GM23248 (cell line): ENCODE measurements around the gene DHCR24. TPM values are rescaled to one million over a fixed set of nuclear protein-coding genes. Genes with fewer than 3 reads are reported as not detected.

Experiments
- DNase-seq: peaks from one replicate; pipeline ENCODE4 v3.0.0-alpha.2; 2015
- H2AFZ ChIP-seq: fragments of 200-600 bp; sonication (generic); 2 replicates; pipeline ENCODE4 v1.6.1; 2016; ENCODE audit warnings: antibody characterized with exemption
- H3F3A ChIP-seq: fragments of 200-600 bp; sonication (generic); 2 replicates; pipeline ENCODE4 v1.6.1; 2016; ENCODE audit warnings: mild to moderate bottlenecking, antibody characterized with exemption, mixed run types; ENCODE audit not compliant: insufficient read depth
- H3K27ac ChIP-seq: fragments of 200-600 bp; sonication (generic); 2 replicates; pipeline ENCODE4 v1.5.1; 2016; ENCODE audit warnings: mild to moderate bottlenecking
- H3K27me3 ChIP-seq: fragments of 200-600 bp; sonication (generic); replicated peaks from 2 replicates; pipeline ENCODE4 v1.6.1; 2016; ENCODE audit warnings: mild to moderate bottlenecking; ENCODE audit not compliant: insufficient read depth
- H3K36me3 ChIP-seq: fragments of 200-600 bp; sonication (generic); 2 replicates; pipeline ENCODE4 v1.6.1; 2016; ENCODE audit warnings: low read depth, mild to moderate bottlenecking
- H3K4me1 ChIP-seq: fragments of 200-600 bp; sonication (generic); 2 replicates; pipeline ENCODE4 v1.6.1; 2016; ENCODE audit warnings: mild to moderate bottlenecking; ENCODE audit not compliant: insufficient read depth
- H3K4me2 ChIP-seq: fragments of 200-600 bp; sonication (generic); one replicate; pipeline ENCODE4 v1.6.1; 2016; ENCODE audit warnings: mild to moderate bottlenecking; ENCODE audit not compliant: unreplicated experiment
- H3K4me3 ChIP-seq: fragments of 200-600 bp; sonication (generic); 2 replicates; pipeline ENCODE4 v1.5.1; 2016; ENCODE audit warnings: mild to moderate bottlenecking
- H3K79me2 ChIP-seq: fragments of 200-600 bp; sonication (generic); 2 replicates; pipeline ENCODE4 v1.6.1; 2016; ENCODE audit warnings: mild to moderate bottlenecking; ENCODE audit not compliant: insufficient read depth
- H3K9ac ChIP-seq: fragments of 200-600 bp; sonication (generic); 2 replicates; pipeline ENCODE4 v1.6.1; 2016; ENCODE audit warnings: mild to moderate bottlenecking
- H3K9me2 ChIP-seq: fragments of 200-600 bp; sonication (generic); 2 replicates; pipeline ENCODE4 v1.6.1; 2016; ENCODE audit warnings: mixed run types, mild to moderate bottlenecking, moderate library complexity; ENCODE audit not compliant: insufficient read depth
- H3K9me3 ChIP-seq: fragments of 200-600 bp; sonication (generic); one replicate; pipeline ENCODE4 v1.6.1; 2017; ENCODE audit warnings: low read depth
- H4K20me1 ChIP-seq: fragments of 200-600 bp; sonication (generic); 2 replicates; pipeline ENCODE4 v1.6.0; 2016; ENCODE audit not compliant: insufficient read depth
- EZH2 ChIP-seq: fragments of 200-600 bp; sonication (generic); IDR thresholded peaks from 2 replicates; pipeline ENCODE4 v1.6.1; 2018; ENCODE audit warnings: antibody characterized with exemption, mild to moderate bottlenecking; ENCODE audit not compliant: insufficient read depth, poor library complexity, severe bottlenecking
- EZH2phosphoT487 ChIP-seq: fragments of 200-600 bp; sonication (generic); IDR thresholded peaks from 2 replicates; pipeline ENCODE4 v1.6.1; 2018; ENCODE audit warnings: antibody characterized with exemption, moderate library complexity, mild to moderate bottlenecking, low read depth; ENCODE audit not compliant: insufficient read depth
- WGBS, 2 experiments: methylation state at CpG; one replicate each; pipeline ENCODE4 v1.1.6; 2015 to 2017; ENCODE audit warnings: low lambda C conversion rate in 2 of 2, low coverage in 1 of 2; ENCODE audit errors: missing lambda C conversion rate in 2 of 2; 5-methylcytosine and 5-hydroxymethylcytosine counted together
- in situ Hi-C: fragments of 300-500 bp; cut with MboI; formaldehyde crosslinking; loops from 2 replicates; pipeline ENCODE4 v1.15.0; 2020
- polyA plus RNA-seq: library from polyadenylated mRNA; unstranded; fragments of >200 nt; fragmentation: Nextera tagmentation; extraction: Ambion mirVana; gene quantifications from 2 replicates; pipeline ENCODE4 v1.2.1, GENCODE V29; 2016
- total RNA-seq: library from RNA; depleted of rRNA; stranded (reverse); fragments of >200 nt; shearing (Covaris generic); gene quantifications from 2 replicates; pipeline ENCODE4 v1.2.3, GENCODE V29; 2014

DHCR24 gene
- total and polyA plus RNA-seq, 2 experiments from 2014 or later, result 42.5 to 63.4 TPM

DNA sequence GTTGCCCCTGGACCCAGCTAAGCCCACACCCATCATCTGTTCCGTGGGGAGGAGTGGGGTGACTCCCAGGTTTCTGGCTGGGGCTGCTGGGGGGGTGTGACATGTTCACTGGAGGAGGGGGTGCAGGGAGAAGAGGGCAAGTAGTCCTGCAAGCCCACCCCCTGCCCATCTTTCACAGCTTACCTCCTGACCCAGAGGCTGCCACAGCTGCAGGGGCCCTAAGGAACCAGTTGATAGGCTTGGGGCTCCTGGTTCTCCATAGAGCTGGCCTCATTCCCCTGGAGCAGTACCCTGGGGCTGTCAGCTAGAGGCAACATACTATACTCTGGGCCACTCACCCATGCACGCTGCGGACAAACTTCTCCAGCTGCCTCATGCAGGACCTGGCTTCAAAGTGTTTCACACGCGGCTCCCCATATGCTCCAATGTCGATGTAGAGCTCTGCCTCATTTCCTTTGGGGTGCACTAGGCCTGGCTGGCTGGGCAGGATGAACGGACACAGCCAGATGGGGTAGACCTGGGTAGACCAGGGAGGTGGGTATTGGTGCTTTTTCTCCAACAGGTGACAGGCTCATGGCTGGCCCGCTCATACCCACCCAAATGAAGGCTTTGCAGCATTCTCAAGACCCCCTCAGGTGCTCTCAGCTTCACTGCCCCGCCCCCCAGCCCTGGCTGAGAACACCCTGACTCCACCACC lies 33.8 kb downstream of the DHCR24 start:
- Histone ChIP-seq H3K9me3 (no peaks in the 10 kb centered on the region), H4K20me1 (no peaks in the 10 kb centered on the region), H3F3A (peaks cover 43% of the 10 kb centered on the region), H3K9me2 (no peaks in the 10 kb centered on the region), H3K4me2 (no peak overlapping the region), H3K79me2 (no peaks in the 10 kb centered on the region), H3K9ac (no peak overlapping the region), H3K27me3 (no peaks in the 10 kb centered on the region), H3K36me3 (no peaks in the 10 kb centered on the region; the same call in none of the 2 replicates), H3K4me1 (peaks cover 47% of the 10 kb centered on the region), H3K4me3 (no peak overlapping the region), H2AFZ (no peak overlapping the region), H3K27ac (no peak overlapping the region)
- TF ChIP-seq EZH2, result no peak
- TF ChIP-seq EZH2phosphoT487, result no peak
- no peak for DNase-seq
- in situ Hi-C loops, result no loop called here
- 83 to 91% methylated on average over 8 to 9 of the region's 9 CpGs for WGBS, 2 experiments

DNA sequence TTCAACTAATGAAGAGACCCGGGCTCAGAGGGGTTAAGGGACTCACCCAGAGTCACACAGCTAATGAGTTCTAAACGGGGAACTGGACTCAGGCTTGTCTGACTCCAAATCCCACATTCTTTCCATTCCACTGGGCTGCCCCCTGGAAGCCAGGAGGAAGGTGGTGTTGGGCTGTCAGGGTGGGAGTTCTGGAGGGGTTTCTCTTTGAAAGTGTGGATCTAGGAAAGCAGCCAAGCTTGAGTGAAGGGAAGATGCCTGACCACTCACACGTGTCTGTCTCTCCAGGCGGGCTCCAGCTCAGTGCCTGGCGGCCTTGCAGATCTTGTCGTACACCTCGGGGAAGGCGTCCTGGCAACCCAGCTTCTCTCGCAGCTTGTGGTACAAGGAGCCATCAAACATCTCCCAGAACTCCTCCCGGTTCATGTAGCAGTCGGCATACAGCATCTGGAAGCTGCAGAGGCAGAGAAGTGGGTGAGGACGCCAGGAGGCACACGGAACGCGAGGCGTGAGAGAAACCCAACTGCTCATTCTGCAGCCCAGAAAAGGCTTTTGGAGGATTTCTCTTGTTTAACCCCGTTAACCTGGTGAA lies 35.0 kb downstream of the DHCR24 start:
- Histone ChIP-seq H3K36me3 (no peaks in the 10 kb centered on the region; the same call in none of the 2 replicates), H3F3A (peaks cover 34% of the 10 kb centered on the region), H3K9ac (no peak overlapping the region), H3K9me2 (no peaks in the 10 kb centered on the region), H3K27ac (no peak overlapping the region), H3K4me3 (no peak overlapping the region), H4K20me1 (no peaks in the 10 kb centered on the region), H2AFZ (no peak overlapping the region), H3K9me3 (no peaks in the 10 kb centered on the region), H3K27me3 (no peaks in the 10 kb centered on the region), H3K4me1 (peaks cover 35% of the 10 kb centered on the region), H3K79me2 (no peaks in the 10 kb centered on the region), H3K4me2 (no peak overlapping the region)
- TF ChIP-seq EZH2 (no peak), EZH2phosphoT487 (no peak)
- DNase-seq, result no peak
- 67 to 70% methylated on average over 17 of the region's 17 CpGs for WGBS, 2 experiments
- in situ Hi-C loops, result no loop called here

DNA sequence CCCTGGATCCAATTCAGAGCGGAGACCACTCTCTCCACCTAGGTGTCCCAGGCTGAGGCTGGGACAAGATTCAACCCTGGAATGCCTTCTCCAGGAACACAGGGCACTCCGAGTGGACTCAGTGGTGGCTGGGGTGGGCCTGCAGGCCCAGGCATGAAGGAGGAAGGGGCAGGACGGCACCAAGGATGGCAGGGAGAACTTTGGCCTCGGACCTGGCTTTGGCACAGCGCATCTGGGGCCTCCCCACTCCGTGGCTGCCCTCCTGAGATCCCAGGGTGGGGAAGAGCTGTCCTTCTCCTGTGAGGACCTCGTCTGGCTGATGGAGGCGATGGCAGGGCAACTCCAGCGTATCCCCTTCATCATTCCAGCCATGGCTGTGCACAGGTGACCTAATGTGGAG lies 35.6 kb downstream of the DHCR24 start:
- no peaks in the 10 kb centered on the region for H3K27me3 ChIP-seq
- H3K79me2 ChIP-seq, result no peaks in the 10 kb centered on the region
- no peaks in the 10 kb centered on the region; the same call in none of the 2 replicates for H3K36me3 ChIP-seq
- peak overlapping the region; percentile 32; the same call in 1 of the 2 replicates for H2AFZ ChIP-seq
- in situ Hi-C loops, result no loop called here
- no peaks in the 10 kb centered on the region for H3K9me3 ChIP-seq
- H3K9ac ChIP-seq, result peak overlapping the region; percentile 63
- H3K27ac ChIP-seq, result peak overlapping the region; percentile 85
- DNase-seq, result no peak
- 0 out of 2 replicates have a peak overlapping the region, but pooled peaks have one; percentile 21 for H3K4me3 ChIP-seq
- 89 to 95% methylated on average over 8 to 9 of the region's 9 CpGs for WGBS, 2 experiments
- TF ChIP-seq EZH2 (no peak), EZH2phosphoT487 (no peak)
- H3F3A ChIP-seq, result peaks cover 29% of the 10 kb centered on the region
- H3K9me2 ChIP-seq, result no peaks in the 10 kb centered on the region
- H4K20me1 ChIP-seq, result no peaks in the 10 kb centered on the region
- H3K4me1 ChIP-seq, result peaks cover 30% of the 10 kb centered on the region
- H3K4me2 ChIP-seq, result peak overlapping the region; percentile 25

DNA sequence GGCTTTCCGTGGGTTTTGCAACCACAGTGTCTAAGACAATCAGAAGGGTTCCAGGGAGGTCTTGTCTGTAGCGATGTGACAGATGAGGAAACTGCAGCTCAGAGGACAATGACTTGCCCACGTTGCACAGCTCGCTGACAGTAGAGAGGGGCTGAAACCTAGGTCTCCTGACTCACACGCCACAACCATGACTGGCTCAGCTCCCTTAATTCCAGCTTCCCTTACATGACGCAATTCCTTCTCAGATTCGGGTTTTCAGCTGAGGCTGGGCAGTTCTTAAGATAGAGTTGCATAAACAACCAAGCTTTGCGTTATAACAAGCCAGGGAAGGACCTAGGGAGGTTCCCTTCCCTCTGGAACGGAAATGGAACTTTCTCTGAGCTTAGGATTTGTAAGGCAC lies 36.3 kb downstream of the DHCR24 start:
- Histone ChIP-seq H3K79me2 (no peaks in the 10 kb centered on the region), H3F3A (peaks cover 29% of the 10 kb centered on the region), H3K9ac (peak overlapping the region; percentile 63), H3K27me3 (no peaks in the 10 kb centered on the region), H2AFZ (peak overlapping the region; percentile 32; the same call in 1 of the 2 replicates), H3K4me1 (peaks cover 24% of the 10 kb centered on the region), H3K27ac (peak overlapping the region; percentile 85), H3K9me2 (no peaks in the 10 kb centered on the region), H3K4me2 (peak overlapping the region; percentile 69), H3K36me3 (no peaks in the 10 kb centered on the region; the same call in none of the 2 replicates), H3K9me3 (no peaks in the 10 kb centered on the region), H4K20me1 (no peaks in the 10 kb centered on the region), H3K4me3 (no peak overlapping the region)
- peak; percentile 99 for DNase-seq
- 1% methylated on average over 9 of the region's 9 CpGs for WGBS, 2 experiments
- in situ Hi-C loops, result no loop called here
- TF ChIP-seq EZH2 (no peak), EZH2phosphoT487 (no peak)
